ENCODE data around the gene EDDM13. TPM values are rescaled to one million over a fixed set of nuclear protein-coding genes. Genes with fewer than 3 reads are reported as not detected.

EDDM13 gene
- total RNA-seq, 5 donors from 2014 or later (not counting 1 experiment from before 2014, with no cell fraction given), result not detected

- Histone ChIP-seq H3K27me3 (replicated peaks in 1 of 2; ENCODE audit: control insufficient read depth in 2 of 2, extremely low read depth in 1 of 2, insufficient read depth in 2 of 2, low read length in 1 of 2) (no peaks in the 10 kb centered on the region), H3K9me3 (no peaks in the 10 kb centered on the region), H3K4me1 (ENCODE audit: control insufficient read depth in 1 of 2, extremely low read depth in 1 of 2, insufficient read depth in 2 of 2, low read length in 2 of 2) (no peaks in the 10 kb centered on the region), H3K27ac (ENCODE audit: low read length) (no peak overlapping the region), H3K4me3 (ENCODE audit: control insufficient read depth in 1 of 2, extremely low read depth in 1 of 2, low read length in 1 of 2) (no peak overlapping the region), H3K36me3 (ENCODE audit: control insufficient read depth in 2 of 2, extremely low read depth in 1 of 2, insufficient read depth in 1 of 2, low read length in 1 of 2) (peaks cover 3 to 4% of the 10 kb centered on the region in 2 donors)
- peaks cover 45% of the 10 kb centered on the region for H3K36me3 Mint-ChIP-seq
- H3K4me1 Mint-ChIP-seq, result no peaks in the 10 kb centered on the region
- no peak overlapping the region for H3K4me3 Mint-ChIP-seq
- ChIA-PET CTCF (no interaction called here), POLR2A (no interaction called here)
- DNase-seq (no peak), ATAC-seq (replicated peaks in 1 of 4) (no peak)
- no peak overlapping the region for H3K27ac Mint-ChIP-seq
- H3K9me3 Mint-ChIP-seq, result no peaks in the 10 kb centered on the region
- H3K27me3 Mint-ChIP-seq, result no peaks in the 10 kb centered on the region
Observed at GRCh38 chr19:56290104-56290503, 17.6 kb downstream of the EDDM13 start.

DNA sequence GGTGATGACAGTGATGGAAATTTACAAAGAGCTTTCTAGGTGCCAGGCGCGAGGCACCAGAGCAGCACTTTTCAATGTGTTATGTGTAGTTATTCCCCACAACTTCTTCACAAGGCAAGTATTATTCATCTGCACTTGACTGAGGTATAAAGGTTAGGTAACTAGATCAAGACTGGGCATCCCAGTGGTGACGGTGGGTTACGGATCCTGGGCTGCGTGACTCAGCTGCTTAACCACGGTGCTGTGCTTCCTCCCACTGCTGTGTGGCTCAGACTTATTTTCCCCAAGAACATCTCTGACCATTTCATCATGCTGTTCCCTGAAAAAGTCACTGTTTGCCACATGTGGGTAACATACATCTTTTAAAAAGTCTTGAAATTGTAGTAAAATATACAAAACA is 19.3 kb downstream of the EDDM13 start:
- Mint-ChIP-seq H3K9me3 (no peaks in the 10 kb centered on the region), H3K4me1 (no peaks in the 10 kb centered on the region), H3K27ac (no peak overlapping the region), H3K36me3 (peaks cover 49% of the 10 kb centered on the region), H3K4me3 (no peak overlapping the region), H3K27me3 (no peaks in the 10 kb centered on the region)
- Histone ChIP-seq H3K4me1 (ENCODE audit: control insufficient read depth in 1 of 2, extremely low read depth in 1 of 2, insufficient read depth in 2 of 2, low read length in 2 of 2) (no peaks in the 10 kb centered on the region), H3K36me3 (ENCODE audit: control insufficient read depth in 2 of 2, extremely low read depth in 1 of 2, insufficient read depth in 1 of 2, low read length in 1 of 2) (peaks cover 2 to 6% of the 10 kb centered on the region in 2 donors), H3K27ac (ENCODE audit: low read length) (no peak overlapping the region), H3K4me3 (ENCODE audit: control insufficient read depth in 1 of 2, extremely low read depth in 1 of 2, low read length in 1 of 2) (no peak overlapping the region), H3K27me3 (replicated peaks in 1 of 2; ENCODE audit: control insufficient read depth in 2 of 2, extremely low read depth in 1 of 2, insufficient read depth in 2 of 2, low read length in 1 of 2) (no peaks in the 10 kb centered on the region), H3K9me3 (no peaks in the 10 kb centered on the region)
- 85% methylated on average over 3 of the region's 6 CpGs for WGBS (ENCODE audit: insufficient coverage)
- ChIA-PET POLR2A (interaction anchor here in 1 of 2 donors (0.6 kb wide), 1 partner anchor 24 kb away, joined by 4 read pairs; no protein-coding TSS in a partner anchor), CTCF (interaction anchor here in 1 of 2 donors (0.9 kb wide), 1 partner anchor 41 kb away, joined by 3 read pairs; no protein-coding TSS in a partner anchor)
- no peak for ATAC-seq (replicated peaks in 1 of 4)
- no peak for DNase-seq

GRCh38 chr19:56294549-56294948 is 22.0 kb downstream of the EDDM13 start:
- Mint-ChIP-seq H3K9me3 (no peaks in the 10 kb centered on the region), H3K4me1 (no peaks in the 10 kb centered on the region), H3K27ac (no peak overlapping the region), H3K36me3 (peaks cover 50% of the 10 kb centered on the region), H3K27me3 (no peaks in the 10 kb centered on the region), H3K4me3 (no peak overlapping the region)
- Histone ChIP-seq H3K27me3 (replicated peaks in 1 of 2; ENCODE audit: control insufficient read depth in 2 of 2, extremely low read depth in 1 of 2, insufficient read depth in 2 of 2, low read length in 1 of 2) (no peaks in the 10 kb centered on the region), H3K4me1 (ENCODE audit: control insufficient read depth in 1 of 2, extremely low read depth in 1 of 2, insufficient read depth in 2 of 2, low read length in 2 of 2) (no peaks in the 10 kb centered on the region), H3K9me3 (no peaks in the 10 kb centered on the region), H3K4me3 (ENCODE audit: control insufficient read depth in 1 of 2, extremely low read depth in 1 of 2, low read length in 1 of 2) (no peak overlapping the region), H3K27ac (ENCODE audit: low read length) (no peak overlapping the region), H3K36me3 (ENCODE audit: control insufficient read depth in 2 of 2, extremely low read depth in 1 of 2, insufficient read depth in 1 of 2, low read length in 1 of 2) (peaks cover 2 to 5% of the 10 kb centered on the region in 2 donors)
- ChIA-PET CTCF (interaction anchor here in 1 of 2 donors (0.7 kb wide), 1 partner anchor 11 kb away, joined by 3 read pairs; no protein-coding TSS in a partner anchor), POLR2A (no interaction called here)
- WGBS (ENCODE audit: insufficient coverage), result 100% methylated on average over 3 of the region's 4 CpGs
- DNase-seq (no peak), ATAC-seq (replicated peaks in 1 of 4) (no peak)

GRCh38 chr19:56295531-56296455 is 23.2 kb downstream of the EDDM13 start:
- no peak for ATAC-seq (replicated peaks in 1 of 4)
- Mint-ChIP-seq H3K36me3 (peaks cover 51% of the 10 kb centered on the region), H3K27ac (no peak overlapping the region), H3K27me3 (no peaks in the 10 kb centered on the region), H3K4me1 (peaks cover 0 to 2% (median 0%) of the 10 kb centered on the region in 3 donors), H3K4me3 (no peak overlapping the region), H3K9me3 (no peaks in the 10 kb centered on the region)
- H3K9me3 ChIP-seq, result no peaks in the 10 kb centered on the region
- H3K4me3 ChIP-seq (ENCODE audit: control insufficient read depth in 1 of 2, extremely low read depth in 1 of 2, low read length in 1 of 2), result no peak overlapping the region
- ChIA-PET CTCF (no interaction called here), POLR2A (no interaction called here)
- no peaks in the 10 kb centered on the region for H3K4me1 ChIP-seq (ENCODE audit: control insufficient read depth in 1 of 2, extremely low read depth in 1 of 2, insufficient read depth in 2 of 2, low read length in 2 of 2)
- DNase-seq, result no peak
- H3K36me3 ChIP-seq (ENCODE audit: control insufficient read depth in 2 of 2, extremely low read depth in 1 of 2, insufficient read depth in 1 of 2, low read length in 1 of 2), result peaks cover 0 to 5% of the 10 kb centered on the region in 2 donors
- H3K27ac ChIP-seq (ENCODE audit: low read length), result no peak overlapping the region
- 92% methylated on average over 19 of the region's 22 CpGs for WGBS (ENCODE audit: insufficient coverage)
- H3K27me3 ChIP-seq (replicated peaks in 1 of 2; ENCODE audit: control insufficient read depth in 2 of 2, extremely low read depth in 1 of 2, insufficient read depth in 2 of 2, low read length in 1 of 2), result no peaks in the 10 kb centered on the region

DNA sequence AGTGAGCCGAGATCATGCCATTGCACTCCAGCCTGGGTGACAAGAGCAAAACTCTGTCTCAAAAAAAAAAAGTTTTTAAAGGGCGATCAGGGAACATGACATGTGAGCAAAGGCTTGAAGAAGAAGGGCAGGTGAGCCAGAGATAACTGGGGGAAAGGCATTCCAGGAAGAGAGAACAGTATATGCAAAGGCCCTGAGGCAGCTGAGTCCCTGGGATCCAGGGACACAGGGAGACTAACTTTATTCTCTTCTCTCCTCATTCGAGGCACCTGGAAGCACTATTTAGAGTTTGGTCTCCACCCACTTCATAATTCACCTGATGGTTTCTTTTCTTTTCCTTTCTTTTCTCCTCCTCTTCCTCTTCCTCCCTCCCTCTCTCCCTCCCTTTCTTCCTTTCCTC is 24.5 kb downstream of the EDDM13 start:
- WGBS (ENCODE audit: insufficient coverage), result 81% methylated on average over 2 of the region's 3 CpGs
- DNase-seq (no peak), ATAC-seq (replicated peaks in 1 of 4) (no peak)
- Histone ChIP-seq H3K27ac (ENCODE audit: low read length) (no peak overlapping the region), H3K4me3 (ENCODE audit: control insufficient read depth in 1 of 2, extremely low read depth in 1 of 2, low read length in 1 of 2) (no peak overlapping the region), H3K9me3 (no peaks in the 10 kb centered on the region), H3K27me3 (replicated peaks in 1 of 2; ENCODE audit: control insufficient read depth in 2 of 2, extremely low read depth in 1 of 2, insufficient read depth in 2 of 2, low read length in 1 of 2) (no peaks in the 10 kb centered on the region), H3K36me3 (ENCODE audit: control insufficient read depth in 2 of 2, extremely low read depth in 1 of 2, insufficient read depth in 1 of 2, low read length in 1 of 2) (peaks cover 0 to 5% of the 10 kb centered on the region in 2 donors), H3K4me1 (ENCODE audit: control insufficient read depth in 1 of 2, extremely low read depth in 1 of 2, insufficient read depth in 2 of 2, low read length in 2 of 2) (peaks cover 5 to 7% of the 10 kb centered on the region in 2 experiments)
- Mint-ChIP-seq H3K27ac (no peak overlapping the region), H3K27me3 (no peaks in the 10 kb centered on the region), H3K36me3 (peaks cover 47% of the 10 kb centered on the region), H3K4me3 (no peak overlapping the region), H3K4me1 (peaks cover 7 to 12% (median 8%) of the 10 kb centered on the region in 3 donors), H3K9me3 (no peaks in the 10 kb centered on the region)
- POLR2A ChIA-PET, result no interaction called here
- CTCF ChIA-PET, result no interaction called here

DNA sequence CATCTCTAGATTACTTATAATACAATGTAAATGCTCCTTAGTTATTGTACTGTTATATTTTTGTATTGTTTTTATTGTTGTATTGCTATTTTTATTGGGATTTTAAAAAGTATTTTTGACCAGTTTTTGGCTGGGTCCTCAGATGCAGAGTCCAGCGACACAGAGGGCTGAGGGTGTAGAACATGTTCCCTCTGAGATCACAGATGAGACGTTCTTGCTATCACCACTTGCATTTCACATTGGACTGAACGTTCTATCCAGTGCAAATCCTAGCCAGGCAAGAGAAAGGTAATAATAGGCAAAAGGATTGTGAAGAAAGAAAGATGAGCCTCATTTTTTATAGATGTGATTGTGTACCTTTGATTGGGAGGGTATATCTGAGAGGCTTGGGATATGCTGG is 27.1 kb downstream of the EDDM13 start:
- H3K9me3 Mint-ChIP-seq, result no peaks in the 10 kb centered on the region
- peak overlapping the region in 1 of 2 donors; percentile 24 for H3K27ac Mint-ChIP-seq
- CTCF ChIA-PET, result no interaction called here
- H3K27ac ChIP-seq (ENCODE audit: low read length), result no peak overlapping the region
- peaks cover 8 to 18% of the 10 kb centered on the region in 2 experiments for H3K4me1 ChIP-seq (ENCODE audit: control insufficient read depth in 1 of 2, extremely low read depth in 1 of 2, insufficient read depth in 2 of 2, low read length in 2 of 2)
- ATAC-seq (replicated peaks in 1 of 4) (no peak), DNase-seq (no peak)
- H3K36me3 ChIP-seq (ENCODE audit: control insufficient read depth in 2 of 2, extremely low read depth in 1 of 2, insufficient read depth in 1 of 2, low read length in 1 of 2), result peaks cover 1 to 5% of the 10 kb centered on the region in 2 donors
- H3K27me3 Mint-ChIP-seq, result no peaks in the 10 kb centered on the region
- H3K4me3 Mint-ChIP-seq, result no peak overlapping the region
- H3K27me3 ChIP-seq (replicated peaks in 1 of 2; ENCODE audit: control insufficient read depth in 2 of 2, extremely low read depth in 1 of 2, insufficient read depth in 2 of 2, low read length in 1 of 2), result no peaks in the 10 kb centered on the region
- peaks cover 43% of the 10 kb centered on the region for H3K36me3 Mint-ChIP-seq
- no CpG with 5 or more reads among the region's 3 CpGs for WGBS (ENCODE audit: insufficient coverage)
- POLR2A ChIA-PET, result no interaction called here
- H3K4me3 ChIP-seq (ENCODE audit: control insufficient read depth in 1 of 2, extremely low read depth in 1 of 2, low read length in 1 of 2), result no peak overlapping the region
- H3K9me3 ChIP-seq, result no peaks in the 10 kb centered on the region
- peaks cover 16 to 27% (median 20%) of the 10 kb centered on the region in 3 donors for H3K4me1 Mint-ChIP-seq
